ENCODE data around the gene COA8.

The COA8 gene

DNA sequence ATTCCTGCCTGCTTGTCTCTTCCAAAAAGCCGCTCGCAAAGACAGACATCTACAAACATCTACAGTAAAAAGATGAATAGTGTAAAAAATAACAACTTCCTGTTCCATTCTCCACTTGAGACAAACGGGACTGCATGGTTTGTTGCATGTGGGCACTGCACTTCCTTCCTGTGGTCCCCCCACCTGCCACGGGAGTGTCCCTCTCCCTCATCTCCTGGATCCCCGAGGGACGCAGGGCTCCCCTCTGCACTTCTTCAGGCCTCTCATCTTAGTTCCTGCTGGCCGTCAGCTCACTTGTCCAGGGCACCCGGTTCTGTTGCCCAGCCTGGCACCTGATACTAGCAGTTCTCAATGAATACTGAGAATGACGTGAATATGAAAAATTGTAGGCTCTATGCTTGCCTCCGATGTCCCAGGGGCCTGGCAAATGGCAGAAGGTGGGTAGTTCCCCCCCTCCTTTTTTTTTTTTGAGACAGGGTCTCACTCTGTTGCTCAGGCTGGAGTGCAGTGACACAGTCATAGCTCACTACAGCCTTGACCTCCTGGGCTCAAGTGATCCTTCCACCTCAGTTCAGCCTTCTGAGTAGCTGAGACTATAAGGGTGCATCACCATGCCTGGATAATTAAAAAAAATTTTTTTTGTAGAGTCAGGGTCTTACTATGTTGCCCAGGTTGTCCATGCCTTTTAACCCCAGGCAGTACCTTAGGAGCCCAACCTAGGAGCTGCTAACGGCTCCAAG is 62.8 kb downstream of the COA8 start:
- no peak for DNase-seq (ENCODE audit: low spot score)

DNA sequence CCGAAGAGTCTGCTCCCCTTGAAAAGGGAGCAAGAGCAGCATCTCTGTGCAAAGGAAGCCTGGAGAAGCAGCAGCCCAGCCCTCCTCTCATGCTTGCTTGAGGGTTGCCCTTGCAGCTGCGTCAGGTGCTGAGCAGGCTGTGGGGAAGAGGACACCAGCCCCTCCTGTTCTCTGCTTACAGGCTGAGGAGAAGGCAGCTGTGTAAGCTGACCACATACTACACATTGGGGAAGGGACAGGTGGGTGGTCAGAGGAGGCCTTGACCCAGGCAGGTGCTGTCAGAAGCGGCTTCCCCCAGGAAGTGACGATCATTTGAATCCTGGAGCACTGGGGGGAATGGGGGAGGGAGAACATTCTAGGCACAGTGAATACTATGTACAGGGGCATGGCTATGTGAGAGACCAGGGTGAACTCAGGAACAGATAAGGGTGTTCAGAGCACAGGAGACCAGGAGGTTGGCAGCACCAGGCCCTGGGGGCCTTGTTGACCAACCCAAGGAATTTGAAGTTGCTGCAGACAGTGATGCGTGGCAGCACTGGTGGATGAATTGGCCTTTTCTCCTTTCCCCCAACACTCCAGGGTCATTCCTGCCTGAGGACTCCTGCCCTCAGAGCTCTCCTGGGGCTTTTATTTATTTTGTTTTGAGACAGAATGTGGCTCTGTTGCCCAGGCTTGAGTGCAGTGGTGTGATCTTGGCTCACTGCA is 63.5 kb downstream of the COA8 start:
- no peak for DNase-seq (ENCODE audit: low spot score)

DNA sequence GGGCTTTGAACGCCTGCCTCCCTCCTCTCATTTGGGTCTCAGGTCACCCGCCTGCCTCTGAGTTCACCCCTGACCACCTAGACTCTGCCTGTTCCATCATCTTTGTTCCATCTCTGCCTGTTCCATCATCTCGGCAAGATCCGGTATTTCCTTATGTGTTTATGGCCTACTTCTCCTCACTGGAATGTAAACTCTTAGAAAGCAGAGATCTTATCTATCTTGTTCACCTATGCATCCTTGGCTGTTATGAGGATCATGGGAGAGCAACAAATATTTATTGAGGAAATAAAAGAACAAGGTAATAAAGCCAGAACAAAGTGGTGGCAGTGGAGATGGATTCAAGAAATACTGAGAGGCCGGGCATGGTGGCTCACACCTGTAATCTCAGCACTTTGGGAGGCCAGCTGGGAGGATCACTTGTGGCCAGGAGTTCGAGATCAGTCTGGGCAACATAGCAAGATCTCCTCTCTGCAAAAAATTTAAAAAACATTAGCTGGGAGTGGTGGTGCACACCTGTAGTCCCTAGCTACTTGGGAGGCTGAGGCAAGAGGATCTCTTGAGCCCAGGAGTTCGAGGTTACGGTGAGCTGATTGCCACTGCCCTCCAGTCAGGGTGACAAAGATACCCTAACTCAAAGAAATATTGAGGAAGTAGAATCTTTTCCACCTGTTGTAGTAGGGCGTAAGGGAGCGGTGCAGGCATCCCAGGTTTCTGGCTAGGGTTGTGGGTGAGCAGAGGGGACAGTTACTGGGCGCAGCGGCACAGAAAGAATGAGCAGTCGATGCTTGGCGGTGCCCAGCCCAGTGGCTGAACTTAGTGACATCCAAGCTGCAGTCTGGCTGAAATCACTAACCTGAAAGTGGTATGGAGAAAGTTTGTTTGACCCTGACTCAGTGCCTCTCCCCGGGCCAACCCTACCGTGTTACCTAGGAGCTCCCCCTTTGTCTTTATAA is 64.6 kb downstream of the COA8 start:
- DNase-seq (ENCODE audit: low spot score) = no peak

GRCh38 chr14:103628221-103628683 is 65.5 kb downstream of the COA8 start:
- peak; percentile 12 for DNase-seq (ENCODE audit: low spot score)

DNA sequence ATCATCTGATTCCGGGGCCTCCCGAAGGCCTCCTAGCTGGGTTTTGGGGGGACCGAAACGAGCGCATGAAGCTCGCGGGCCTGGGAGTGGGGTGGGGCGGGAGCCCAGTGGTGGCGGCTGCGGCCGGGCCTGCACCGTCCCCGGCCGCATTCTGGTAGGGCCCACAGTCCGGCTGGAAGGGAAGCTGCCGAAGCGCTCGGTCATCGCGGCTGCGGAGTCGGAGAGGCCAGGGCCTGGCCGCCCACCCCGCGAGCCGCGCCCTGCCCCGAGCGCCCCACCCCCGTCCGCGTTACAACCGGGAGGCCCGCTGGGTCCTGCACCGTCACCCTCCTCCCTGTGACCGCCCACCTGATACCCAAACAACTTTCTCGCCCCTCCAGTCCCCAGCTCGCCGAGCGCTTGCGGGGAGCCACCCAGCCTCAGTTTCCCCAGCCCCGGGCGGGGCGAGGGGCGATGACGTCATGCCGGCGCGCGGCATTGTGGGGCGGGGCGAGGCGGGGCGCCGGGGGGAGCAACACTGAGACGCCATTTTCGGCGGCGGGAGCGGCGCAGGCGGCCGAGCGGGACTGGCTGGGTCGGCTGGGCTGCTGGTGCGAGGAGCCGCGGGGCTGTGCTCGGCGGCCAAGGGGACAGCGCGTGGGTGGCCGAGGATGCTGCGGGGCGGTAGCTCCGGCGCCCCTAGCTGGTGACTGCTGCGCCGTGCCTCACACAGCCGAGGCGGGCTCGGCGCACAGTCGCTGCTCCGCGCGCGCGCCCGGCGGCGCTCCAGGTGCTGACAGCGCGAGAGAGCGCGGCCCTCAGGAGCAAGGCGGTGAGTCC is 66.1 kb downstream of the COA8 start, which contains the start of gene KLC1:
Gene KLC1, plus strand, starts transcription at position 528 of the 819 bp plus-strand sequence. CDS start 25,354 bp downstream, outside the sequence.
- peak; percentile 64 for DNase-seq (ENCODE audit: low spot score)

DNA sequence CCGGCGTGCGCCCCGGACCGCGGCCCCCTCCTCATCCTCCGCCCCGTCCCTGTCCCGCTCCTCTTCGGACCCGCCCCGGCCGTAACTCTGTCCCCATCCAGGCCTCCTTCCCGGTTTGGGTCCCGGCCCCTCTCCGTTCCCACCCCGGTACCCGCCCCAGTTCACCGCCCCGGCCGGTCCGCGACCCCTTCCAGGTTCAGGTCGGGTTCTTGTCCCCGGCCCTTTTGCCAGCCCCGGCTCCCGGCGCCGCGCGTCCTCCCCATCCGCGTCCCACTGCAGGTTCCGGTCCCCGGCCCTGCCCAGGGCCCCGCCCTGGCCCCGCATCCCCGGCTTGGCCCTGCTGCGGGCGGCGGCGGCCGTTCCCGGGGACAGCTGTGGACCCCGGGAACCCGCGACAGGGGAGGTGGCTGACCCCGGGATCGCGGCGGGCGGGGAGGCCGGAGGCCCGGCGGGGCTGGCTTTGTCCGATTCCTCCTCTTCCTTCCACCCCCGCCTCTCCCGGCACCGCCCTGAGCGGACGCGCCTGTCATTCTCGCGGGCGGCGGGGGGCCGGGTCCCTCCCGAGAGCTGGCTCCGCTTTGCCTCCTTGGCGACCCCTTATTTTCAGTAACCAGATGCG is 66.9 kb downstream of the COA8 start:
- peak; percentile 6 for DNase-seq (ENCODE audit: low spot score)

DNA sequence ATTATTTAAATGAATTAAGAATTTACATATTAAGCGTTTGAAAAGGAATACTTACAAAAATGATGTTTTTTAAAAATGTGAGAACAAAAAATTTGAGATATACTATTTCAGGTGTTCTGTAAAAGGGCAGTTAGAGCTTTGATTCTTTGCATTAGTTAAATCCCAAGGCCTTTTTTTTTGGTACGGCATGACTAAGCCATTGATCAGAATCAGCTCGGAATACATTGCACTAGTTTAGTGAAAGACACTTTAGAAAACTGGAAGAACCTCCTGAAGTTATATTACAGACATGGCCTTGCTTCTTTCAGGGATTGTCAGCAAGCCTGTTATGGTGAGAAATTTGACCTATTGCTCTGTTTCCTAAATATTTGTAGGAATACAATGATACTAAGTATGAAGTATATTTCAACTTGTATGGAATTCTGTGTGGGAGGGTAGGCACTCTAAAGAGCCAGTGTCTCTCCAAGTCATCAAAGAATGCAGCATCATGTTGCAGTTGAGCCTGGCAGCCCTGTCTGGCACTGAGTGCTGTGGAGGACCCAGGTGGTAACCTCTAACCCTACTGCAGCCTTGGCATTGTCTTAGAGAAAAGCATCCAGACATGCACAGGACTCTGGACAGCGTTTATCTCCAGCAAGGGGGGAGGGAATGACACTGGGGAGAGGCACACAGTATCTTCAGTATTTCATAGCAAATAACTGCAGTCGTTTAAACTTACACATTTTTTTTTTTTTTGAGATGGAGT is 67.8 kb downstream of the COA8 start:
- peak; percentile 63 for DNase-seq (ENCODE audit: low spot score)

DNA sequence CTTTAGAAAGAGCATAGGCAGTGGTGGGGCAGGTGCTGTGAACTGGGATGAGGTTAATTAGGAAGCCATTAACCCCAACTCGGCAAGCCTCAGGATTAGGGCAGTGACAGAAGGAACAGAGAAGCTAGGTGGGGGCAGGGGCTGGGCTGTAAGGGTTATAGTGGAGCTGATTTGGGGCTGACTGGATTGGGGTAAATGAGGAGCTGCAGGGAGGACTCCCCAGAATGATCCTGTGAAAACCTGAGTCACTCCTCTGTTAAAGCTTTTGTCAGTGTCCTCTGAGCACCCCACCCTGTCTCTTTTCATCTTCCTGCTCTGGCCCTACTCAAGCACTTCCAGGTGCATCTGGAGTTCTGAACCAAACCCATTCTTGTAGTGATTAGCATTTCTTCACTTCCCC is 70.6 kb downstream of the COA8 start:
- DNase-seq (ENCODE audit: low spot score) = no peak

DNA sequence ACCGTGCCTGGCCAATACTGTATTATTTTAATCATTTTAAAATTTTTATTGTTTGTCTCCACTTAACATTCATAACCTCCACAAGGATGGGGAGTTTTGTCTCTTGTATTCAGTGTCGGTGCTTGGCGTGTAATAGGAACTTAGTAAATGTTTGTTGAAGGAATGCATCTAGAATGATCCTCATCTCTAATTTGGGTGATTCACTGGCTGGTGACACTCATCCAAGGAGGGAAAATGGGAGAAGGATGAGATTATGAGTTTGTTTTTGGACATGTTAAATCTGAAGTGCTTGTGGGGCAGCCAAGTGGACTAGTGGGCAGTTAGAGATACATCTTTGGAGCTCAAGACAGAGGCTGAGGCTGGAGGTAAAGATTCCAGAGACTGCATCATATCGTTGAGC is 71.4 kb downstream of the COA8 start:
- DNase-seq (ENCODE audit: low spot score) = no peak

DNA sequence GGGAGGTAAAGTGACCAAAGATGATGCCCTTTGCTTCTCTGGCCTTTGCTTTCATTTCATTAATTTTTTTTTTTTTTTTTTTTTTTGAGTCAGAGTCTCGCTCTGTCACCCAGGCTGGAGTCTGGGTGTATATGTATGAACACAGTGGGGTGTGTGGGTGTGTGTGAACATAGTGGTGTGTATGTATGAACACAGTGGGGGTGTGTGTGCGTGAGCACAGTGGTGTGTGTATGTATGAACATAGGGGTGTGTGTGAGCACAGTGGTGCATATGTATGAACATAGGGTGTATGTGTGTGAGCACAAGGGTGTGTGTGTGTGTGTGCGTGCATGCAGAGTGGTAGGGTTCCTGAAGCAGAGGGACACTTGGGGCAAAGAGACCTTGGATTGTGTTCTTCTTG is 75.8 kb downstream of the COA8 start:
- no peak for DNase-seq (ENCODE audit: low spot score)
